ENCODE measurements around the gene SMYD3. TPM values are rescaled to one million over a fixed set of nuclear protein-coding genes. Genes with fewer than 3 reads are reported as not detected.
A peak's percentile ranks its signal among the peaks of the same experiment; 100 is the strongest.
"Not testable (repeated sequence)": the region's sequence is repeated elsewhere in the genome, so short reads cannot be mapped to it uniquely, and the experiment has no call there.

The SMYD3 gene
- total RNA-seq, 1 donor from 2014 or later, result 28.3 TPM

- DNase-seq, result no peak
These were observed 560.2 kb downstream of the SMYD3 start for GRCh38 chr1:245946905-245947304.

- DNase-seq, result not testable (repeated sequence)
These were observed 561.9 kb downstream of the SMYD3 start for GRCh38 chr1:245945136-245945535.

GRCh38 chr1:245942856-245943255, 564.2 kb downstream of the SMYD3 start:
- no peak for DNase-seq

GRCh38 chr1:245941771-245942170, 565.3 kb downstream of the SMYD3 start:
- not testable (repeated sequence) for DNase-seq

- DNase-seq, result no peak
These were observed 567.2 kb downstream of the SMYD3 start for GRCh38 chr1:245939756-245940345.

- no peak for DNase-seq
These were observed 569.0 kb downstream of the SMYD3 start for GRCh38 chr1:245938046-245938435.

GRCh38 chr1:245937316-245938045, 569.6 kb downstream of the SMYD3 start:
- no peak for DNase-seq

GRCh38 chr1:245934409-245934808, 572.7 kb downstream of the SMYD3 start:
- DNase-seq, result no peak

- peak; percentile 1 for DNase-seq
These were observed 573.5 kb downstream of the SMYD3 start for GRCh38 chr1:245933431-245934045.

GRCh38 chr1:245932302-245932972, 574.6 kb downstream of the SMYD3 start:
- no peak for DNase-seq

GRCh38 chr1:245931450-245931849, 575.6 kb downstream of the SMYD3 start:
- DNase-seq, result no peak

GRCh38 chr1:245929224-245929623, 577.9 kb downstream of the SMYD3 start:
- no peak for DNase-seq

GRCh38 chr1:245926888-245927287, 580.2 kb downstream of the SMYD3 start:
- no peak for DNase-seq

GRCh38 chr1:245923215-245923614, 583.9 kb downstream of the SMYD3 start:
- DNase-seq, result no peak

- no peak for DNase-seq
These were observed 585.7 kb downstream of the SMYD3 start for GRCh38 chr1:245921417-245921816.

GRCh38 chr1:245917403-245917802, 589.7 kb downstream of the SMYD3 start:
- DNase-seq, result no peak

GRCh38 chr1:245915841-245916240, 591.2 kb downstream of the SMYD3 start:
- no peak for DNase-seq

- no peak for DNase-seq
These were observed 591.7 kb downstream of the SMYD3 start for GRCh38 chr1:245915406-245915805.

- no peak for DNase-seq
These were observed 598.5 kb downstream of the SMYD3 start for GRCh38 chr1:245908543-245908942.

- no peak for DNase-seq
These were observed 600.9 kb downstream of the SMYD3 start for GRCh38 chr1:245906207-245906606.

- no peak for DNase-seq
These were observed 603.2 kb downstream of the SMYD3 start for GRCh38 chr1:245903851-245904250.

- DNase-seq, result no peak
These were observed 605.5 kb downstream of the SMYD3 start for GRCh38 chr1:245901565-245901964.

GRCh38 chr1:245901037-245901436, 606.0 kb downstream of the SMYD3 start:
- no peak for DNase-seq
